CD4-positive, alpha-beta T cell treated with Interleukin-17A for 1 hour (primary cell): ENCODE measurements around the gene NACC2.
A peak's percentile ranks its signal among the peaks of the same experiment; 100 is the strongest.

Source experiments
- DNase-seq: peaks from one replicate; pipeline ENCODE4 v3.0.0-alpha.2; 2020

The NACC2 gene

DNA sequence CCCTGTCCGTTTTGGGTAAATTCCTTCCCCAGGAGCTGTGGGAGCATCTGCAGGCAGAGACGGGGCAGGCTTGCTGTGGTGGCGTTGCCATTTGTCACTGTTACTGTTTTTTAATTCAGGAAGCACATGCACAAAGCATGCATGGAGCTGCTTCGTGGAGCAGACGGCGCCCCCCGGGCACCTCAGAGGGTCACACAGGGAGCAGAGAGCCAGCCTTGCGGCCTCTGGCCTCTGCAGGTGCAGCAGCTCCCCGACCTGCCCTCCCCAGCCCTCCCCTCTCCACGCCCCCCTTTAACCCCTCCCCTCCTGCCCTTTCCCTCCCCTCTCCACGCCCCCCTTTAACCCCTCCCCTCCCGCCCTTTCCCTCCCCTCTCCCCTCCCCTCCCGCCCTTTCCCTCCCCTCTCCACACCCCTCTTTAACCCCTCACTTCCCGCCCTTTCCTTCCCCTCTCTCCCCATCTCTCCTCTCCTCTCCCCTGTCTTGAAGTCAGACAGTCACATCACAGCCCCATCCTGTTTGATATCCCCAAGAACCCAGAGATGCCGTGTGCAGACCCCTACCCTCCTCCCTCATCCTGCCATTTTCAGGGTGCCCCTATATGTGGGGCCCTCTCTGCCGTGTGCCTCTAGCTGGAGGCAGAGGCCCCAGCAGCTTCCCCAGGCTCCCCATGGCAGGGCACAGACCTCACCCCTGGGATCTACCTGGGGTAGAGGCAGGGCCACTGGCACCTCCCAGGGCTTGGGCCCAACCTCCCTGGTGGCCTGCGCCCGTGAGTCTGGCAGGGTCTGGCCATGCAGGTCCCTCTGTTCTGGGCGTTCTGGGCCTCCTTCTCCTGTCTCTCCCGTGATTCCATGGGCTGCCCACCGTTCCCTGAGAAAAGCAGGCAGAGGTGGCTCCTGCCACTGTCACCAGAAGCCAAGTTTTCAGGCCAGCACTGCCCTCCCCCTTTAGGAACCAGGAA lies 104.3 kb downstream of the NACC2 start:
- peak; percentile 58 for DNase-seq

DNA sequence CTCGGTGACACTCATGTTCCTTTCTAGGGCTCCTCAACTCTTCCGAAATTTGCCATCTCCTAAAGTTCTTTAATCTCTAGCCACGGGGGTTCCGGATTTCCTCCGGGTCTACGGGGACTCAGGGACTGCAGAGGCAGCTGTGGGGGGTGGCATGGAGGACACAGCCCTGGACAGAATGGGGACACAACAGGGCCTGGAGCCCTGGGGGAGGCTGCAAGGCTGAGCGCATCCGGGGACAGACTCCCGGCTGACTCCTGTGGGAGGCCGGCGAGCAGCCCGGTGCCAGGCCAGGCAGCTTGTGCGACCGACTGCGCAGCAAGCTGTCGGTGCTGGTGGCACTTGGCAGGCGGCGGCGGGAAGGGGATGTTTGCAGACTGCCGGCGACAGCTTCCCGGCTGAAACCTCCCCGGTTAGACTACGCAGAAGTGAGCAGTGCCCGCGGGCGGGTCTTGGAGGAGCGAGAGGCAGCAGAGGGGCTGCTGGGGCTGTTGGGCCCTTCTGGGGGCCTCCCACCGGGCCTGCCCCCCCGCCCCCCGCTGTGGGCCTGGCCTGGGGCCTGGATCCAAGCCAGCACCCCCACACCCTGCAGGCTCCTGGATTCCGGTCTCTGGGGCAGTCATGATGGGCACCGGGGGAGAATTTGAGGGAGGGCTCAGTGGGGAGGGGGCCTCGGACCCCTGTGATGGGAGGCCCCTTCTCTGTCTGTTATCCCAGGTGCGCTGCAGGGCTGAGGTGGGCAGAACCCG lies 105.2 kb downstream of the NACC2 start:
- peak; percentile 11 for DNase-seq

DNA sequence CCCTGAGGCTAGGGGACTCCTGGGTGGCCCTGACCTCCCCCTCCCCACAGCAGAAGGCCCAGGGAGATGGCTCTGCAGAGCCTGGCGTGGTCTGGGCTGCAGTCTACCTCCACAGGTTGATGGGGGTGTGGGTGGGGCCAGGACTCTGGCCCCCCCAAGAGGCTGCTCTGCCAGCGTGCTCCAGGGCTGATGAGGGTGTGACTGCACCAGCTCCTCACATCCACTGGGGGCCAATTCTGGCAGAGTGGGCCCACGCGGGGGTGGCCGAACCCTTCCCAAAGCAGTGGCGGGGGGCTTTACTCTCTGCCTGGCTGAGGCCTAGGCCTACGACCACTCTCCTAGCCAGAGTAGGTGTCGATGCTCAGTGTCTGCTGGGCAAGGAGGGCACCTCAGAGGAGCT lies 105.9 kb downstream of the NACC2 start:
- DNase-seq, result no peak

DNA sequence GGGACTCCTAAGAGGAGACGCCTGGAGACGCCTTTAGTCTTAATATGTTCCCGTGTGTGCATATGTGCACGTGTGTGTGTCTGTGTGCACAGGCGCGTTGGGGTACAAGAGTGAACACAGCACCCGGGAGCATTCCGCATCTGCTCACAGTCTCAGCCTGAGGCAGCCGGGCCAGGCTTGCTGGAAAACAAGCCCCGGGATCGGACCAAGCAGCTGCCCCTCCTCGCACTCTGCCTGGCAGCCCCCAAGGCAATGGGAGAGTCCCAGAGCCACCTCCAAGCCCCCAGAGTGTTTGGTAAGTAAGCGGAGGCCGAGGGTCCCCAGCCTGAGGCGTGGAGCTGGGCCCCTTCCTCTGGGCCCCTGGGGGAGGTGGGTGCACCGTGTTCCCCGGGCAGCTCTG lies 106.6 kb downstream of the NACC2 start:
- DNase-seq, result no peak

DNA sequence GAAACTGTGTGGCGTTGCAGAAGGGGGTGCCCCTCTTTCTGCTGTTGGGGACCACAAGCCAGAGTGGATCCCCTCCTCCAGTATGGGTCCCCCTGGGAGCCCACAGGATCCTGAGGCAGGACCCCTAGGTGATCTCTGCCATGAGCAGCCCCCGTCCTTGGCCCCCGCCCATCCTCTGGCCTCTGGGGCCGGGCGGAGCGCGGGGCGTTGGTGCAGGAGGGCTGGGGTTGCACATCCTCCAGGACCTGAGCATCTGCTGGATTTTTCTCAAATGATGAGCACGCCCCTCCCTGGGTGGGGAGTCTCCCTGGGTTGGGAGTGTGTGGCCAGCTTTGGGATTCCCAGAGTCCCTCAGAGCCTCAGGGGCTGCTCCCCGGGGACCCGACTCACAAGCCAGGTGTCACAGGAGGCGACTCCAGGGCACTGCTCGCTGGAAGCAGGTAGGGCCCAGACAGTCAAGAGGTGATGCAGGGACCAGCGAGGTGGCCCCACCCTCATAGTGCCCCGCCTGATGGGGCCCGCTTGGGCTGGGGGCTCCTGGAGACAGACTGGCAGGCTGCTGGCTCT lies 107.2 kb downstream of the NACC2 start:
- no peak for DNase-seq

DNA sequence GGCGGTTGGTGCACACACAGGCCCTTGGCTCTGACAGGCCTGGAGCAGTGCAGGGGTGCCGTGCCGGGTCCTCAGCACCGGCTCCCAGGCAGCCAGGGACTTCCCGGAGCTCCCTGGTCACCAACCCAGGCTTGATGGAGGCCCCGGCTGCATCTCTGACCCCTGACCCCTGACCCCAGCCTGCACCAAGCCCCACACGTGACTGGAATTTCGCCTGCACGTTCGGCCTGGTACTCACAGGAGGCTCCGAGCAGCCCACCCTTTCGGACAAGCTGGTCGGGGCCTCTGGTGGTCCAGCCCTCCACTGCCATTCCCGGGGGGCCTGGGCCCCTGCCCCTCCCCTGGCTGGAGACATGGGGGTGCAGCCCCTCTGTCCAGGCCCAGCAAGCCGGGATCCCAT lies 108.5 kb downstream of the NACC2 start:
- DNase-seq, result no peak

DNA sequence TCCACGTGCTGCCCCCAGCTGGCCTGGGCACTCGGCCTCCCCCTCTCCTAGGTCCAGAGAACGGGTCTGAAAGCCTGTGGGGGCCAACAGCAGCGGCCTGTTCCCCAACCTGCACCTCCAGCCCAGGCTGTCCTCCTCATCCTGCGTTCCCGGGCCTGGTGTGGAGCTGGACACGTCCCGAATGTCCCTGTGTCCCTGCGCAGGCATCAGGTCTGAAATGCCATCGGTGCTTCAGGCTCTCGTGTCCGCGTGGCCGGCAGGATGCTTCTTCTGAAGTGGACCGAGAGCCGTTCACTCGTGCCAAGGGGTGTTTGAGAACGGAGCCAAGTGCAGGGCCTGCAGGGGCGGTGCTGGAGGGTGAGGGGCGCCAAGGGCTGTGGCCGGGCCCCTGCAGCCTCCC lies 109.2 kb downstream of the NACC2 start:
- DNase-seq, result no peak

DNA sequence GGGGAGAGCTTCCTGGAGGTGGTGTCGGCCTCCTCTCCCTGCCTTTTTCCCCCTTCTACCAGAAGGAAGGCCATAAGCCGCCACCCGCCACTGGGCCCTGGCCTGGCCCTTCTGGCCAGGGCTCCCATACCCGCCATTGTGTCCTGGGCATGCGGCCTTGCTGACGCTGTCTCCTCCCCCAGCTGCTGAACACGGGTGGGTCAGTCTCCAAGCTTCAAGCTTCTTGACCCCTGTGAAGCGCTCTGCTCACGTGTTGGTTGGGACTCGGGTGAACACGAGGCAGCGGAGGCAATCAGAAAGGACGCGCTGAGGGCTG lies 109.7 kb downstream of the NACC2 start:
- no peak for DNase-seq

DNA sequence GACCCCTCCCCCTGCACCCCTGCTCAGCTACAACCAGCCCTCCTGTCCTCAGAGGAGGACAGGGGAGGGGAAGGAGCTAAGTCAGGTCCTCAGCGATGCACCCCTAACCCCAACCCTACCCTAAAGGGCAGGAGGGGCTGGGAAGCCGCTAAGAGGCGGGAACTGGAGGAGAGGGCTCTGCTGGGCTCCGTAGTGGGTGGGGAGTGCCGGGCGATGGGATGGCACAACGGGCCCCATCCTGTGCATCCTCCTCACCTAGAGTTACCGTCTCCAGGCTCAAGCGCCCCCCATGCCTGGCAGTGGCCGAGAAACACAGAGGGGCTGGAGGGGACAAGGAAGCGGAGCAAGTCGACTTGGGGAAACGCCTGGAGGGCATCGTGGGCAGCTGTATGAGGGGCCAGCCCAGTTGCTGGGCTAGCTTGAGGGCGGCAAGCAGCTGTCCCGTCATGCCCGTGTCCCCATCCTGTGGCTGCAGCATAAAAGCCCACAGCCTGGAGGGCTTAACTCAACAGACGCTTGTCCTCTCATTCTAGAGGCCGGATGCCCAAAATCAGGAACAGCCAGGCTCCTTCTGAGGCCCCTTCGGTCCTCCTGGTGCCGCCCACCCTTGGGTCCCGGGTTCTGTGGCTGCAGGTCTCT lies 110.9 kb downstream of the NACC2 start:
- no peak for DNase-seq

DNA sequence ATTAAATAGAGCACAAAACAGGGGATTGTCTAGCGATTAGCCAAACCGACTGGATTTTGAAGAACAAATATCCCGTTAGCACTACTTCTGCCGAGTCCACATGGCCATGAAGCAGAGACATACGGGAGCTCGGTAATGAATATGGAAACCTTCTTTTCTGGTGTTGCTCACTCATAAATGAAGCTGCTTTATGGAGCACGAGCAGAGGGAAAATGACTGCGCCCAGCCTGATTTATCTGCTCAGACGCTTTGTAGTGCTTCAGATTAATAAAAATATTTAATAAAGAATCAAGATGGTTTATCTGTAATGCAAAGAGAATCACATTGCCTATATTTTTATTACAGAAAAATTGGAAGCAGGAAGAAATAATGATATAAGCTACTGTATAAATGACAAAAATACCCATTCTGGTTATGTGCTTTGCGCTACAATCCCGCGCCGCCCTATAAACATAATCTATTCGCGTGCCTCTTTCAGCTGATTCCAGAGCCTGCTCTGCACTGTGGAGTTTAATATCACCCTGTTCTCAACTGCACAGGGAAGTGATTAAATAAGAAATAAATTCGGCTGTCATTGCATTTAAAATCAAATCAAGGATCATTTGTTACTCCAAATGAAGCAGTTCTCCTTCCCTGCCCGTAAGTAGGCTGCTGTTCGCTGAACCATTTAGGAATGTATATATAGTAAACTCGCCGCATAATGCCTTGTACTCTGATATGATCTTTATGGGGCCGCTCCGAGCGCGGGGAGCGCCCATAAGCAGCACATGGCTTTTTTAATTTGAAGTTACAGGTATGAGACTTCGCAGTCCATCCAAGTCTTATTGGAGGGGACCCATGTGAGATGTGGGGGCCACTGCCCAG lies 111.6 kb downstream of the NACC2 start:
- DNase-seq, result no peak

DNA sequence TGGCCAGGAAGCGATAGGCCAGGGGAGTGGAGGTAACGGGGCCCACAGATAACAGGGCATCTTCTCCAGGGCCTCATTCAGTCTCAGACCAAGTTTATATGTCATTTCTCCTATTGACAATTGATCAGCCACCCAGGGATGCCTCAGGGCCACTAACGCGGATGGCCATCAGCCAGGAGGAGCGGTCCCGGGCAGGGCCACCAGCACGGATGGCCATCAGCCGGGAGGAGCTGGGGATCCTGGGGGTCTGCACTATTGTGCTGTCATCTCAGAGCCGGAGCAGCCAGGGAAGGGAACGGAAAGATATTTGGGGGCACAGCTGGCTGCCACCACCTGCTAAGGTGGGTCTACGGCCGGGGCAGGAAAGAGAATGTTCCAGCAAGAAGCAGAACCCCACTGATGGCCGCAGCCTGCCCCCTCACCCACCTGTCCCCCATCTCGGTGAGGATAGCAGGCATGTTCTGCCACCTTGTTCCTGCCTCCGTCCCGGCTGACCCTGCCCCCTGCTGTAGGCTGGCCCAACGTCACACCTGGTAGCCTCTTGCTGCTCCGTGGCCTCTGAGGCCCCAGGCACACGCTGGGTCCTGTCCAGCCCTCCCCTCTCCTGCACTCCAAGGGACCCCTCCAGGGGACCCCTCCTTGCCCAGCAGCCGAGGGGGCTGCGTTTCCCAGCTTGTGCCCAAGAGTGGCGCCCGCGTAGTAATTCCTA lies 112.4 kb downstream of the NACC2 start:
- DNase-seq, result no peak

DNA sequence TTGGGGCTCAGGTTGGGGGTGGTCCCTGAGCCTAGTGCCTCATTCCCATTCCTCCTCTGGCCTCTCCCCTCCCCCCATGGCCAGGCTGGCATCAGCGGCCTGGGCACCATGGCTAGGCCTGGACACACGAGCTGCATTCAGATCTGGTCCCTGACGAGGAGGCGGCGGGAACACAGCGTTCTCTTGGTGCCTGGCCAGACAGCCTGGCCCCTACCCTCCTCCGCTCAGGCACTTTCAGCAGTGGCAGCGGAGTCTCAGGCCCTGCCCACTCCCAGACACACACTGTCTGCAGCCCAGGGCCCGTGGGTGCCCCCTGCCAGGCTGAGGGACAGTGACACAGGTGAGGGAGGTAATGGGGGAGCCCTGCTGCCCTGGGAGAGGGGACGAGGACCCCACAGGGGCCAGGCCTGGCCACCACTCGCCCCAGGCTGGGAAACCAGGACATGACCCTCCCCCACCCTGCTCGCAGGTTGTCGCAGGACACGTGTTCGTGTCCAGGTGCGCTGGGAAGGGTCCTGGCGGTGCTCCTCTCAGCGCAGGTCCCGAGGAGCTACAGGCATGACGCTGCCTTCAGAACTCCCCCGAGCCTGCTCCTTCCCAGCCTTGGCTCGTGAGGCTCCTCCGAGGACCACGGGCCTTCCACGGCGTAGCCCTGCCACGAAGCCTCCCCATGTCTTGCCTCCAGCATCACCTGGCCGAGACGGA lies 114.0 kb downstream of the NACC2 start:
- no peak for DNase-seq

DNA sequence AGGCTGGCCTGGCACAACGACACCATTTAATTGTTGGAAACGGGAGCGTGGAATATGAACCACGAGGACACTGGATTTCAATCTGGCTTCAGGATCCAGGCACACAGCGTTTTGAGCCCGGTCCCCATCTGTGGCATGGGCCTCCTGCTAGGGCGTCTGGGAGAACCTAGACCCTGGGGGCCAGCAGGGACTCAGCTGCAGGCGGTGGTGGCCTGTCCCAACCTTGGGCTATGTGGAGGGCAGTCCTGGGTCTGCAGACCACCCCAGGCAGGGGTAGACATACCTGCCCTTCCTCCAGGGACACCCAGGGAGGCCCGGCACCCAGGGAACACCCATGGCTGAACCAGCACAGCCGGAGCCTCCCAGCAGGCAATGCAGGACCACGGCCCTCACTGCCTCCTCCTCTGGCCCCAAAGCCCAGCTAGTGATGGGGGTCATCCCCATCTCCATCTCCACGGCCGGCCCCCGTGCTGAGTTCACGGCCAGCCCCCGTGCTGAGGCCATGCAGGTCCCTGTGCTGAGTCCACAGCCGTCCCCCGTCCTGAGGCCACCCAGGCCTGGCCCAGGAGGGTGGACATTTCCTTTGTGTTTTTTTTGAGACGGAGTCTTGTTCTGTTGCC lies 115.4 kb downstream of the NACC2 start:
- no peak for DNase-seq

DNA sequence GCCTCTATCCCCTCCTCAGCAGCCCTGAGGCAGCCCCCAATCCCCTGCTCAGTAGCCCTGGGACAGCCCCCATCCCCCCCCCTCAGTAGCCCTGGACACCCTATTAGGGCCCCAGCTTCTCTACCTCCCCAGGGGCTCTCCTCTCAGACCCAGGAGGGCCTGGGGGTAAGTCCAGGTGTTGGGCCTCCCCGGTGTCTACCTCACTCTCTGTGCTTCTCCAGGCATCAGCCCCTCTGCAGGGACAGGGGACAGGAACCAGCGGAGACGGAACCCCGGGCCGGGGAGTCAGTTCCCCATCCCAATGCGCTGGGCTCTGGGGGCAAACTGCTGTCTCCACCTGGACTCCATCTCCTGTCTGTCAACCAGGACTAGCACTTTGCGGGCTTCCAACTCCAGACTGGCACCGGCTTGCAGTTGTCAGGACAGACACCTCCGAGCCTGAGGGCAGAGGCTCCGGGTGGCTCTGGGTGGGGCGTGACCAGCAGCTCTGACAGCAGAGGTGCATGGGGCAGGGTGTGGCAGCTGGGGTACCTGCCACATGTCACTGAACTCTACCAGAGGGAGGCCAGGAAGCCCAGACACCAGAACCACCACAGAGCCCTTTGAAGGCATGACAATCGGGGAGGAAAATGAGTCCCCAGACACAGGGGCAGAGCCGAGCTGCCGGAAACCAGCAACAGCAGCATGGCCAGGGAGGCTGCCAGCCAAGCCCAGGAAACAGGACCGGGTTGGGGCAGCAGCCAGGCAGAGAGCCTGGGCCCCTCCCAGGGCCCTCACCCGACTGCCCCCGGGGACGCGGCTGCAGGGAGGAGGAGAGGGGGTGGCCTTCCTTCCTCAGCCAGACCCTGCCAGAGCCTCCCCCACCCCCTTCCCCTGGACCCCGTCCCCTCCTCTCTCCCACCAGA lies 116.2 kb downstream of the NACC2 start:
- peak; percentile 75 for DNase-seq

DNA sequence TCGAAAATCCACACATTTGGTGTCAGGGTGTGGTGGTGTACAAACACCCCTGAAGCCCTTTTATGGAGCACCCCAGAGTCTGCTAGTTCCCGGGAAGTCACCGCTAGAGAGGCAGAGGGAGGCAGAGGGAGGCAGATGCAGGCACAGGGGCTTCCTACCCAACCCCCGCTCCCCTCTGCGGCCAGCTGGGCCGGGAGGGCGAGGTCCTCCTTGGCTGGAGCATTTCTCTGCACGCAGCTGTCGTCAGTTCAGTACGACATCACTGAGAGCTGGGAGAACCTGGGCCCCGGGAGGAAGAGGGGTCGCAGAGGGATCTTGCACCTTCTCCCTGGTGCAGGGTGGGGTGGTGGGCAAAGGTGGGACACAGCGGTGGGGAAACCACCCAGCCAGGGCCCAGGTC lies 118.1 kb downstream of the NACC2 start:
- DNase-seq, result no peak

DNA sequence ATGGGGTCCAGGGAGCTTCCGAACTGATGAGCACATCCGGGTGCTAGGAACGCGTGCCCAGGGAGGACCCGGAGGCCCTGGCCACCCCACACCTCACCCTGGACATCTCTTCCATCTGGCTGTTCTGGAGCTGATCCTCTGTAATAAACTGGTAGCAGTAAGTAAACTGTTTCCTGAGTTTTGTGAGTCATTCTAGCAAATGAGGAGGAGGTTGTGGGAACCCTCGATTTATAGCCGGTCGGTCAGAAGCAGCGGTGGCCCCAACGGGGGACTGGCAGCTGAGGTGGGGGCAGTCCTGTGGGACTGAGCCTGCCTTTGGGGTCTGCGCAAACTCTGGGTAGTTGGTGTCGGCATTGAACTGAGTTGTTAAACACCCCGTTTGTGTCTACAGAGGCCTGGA lies 118.6 kb downstream of the NACC2 start:
- DNase-seq, result no peak

DNA sequence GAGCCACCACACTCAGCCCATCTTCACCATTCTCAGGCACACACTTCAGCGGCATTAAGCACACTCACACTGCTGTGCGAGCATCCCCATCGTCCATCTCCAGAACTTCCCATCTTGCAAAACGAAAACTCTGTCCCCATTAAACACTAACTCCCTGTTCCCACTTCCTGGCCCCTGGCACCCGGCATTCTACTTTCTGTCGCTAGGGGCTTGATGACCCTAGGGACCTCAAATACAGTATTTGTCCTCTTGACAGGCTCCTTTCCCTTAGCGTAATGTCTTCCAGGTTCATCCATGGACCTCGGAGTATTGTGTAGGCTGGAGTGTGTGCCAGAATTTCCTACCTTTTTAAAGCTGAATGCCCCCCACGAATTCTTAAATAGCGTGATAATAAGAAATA lies 119.3 kb downstream of the NACC2 start:
- no peak for DNase-seq

DNA sequence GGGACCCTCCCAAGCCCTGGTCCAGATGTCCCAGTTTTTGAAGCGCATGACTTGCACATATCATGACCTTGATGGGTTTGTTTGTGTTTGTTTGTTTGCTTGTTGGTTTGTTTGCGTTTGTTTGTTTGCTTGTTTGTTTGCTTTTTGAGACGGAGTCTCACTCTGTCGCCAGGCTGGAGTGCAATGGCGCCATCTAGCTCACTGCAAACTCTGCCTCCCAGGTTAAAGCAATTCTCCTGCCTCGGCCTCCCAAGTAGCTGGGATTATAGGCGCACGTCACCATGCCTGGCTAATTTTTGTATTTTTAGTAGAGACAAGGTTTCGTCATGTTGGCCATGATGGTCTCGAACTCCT lies 120.9 kb downstream of the NACC2 start:
- no peak for DNase-seq
